OCI-M2 (cell line): ENCODE results near the gene ERVK3-1.
"Not testable (repeated sequence)": the region's sequence is repeated elsewhere in the genome, so short reads cannot be mapped to it uniquely, and the experiment has no call there.

ENCODE experiments used
- DNase-seq: peaks from one replicate; lab custom pipeline; 2025; ENCODE audit not compliant: unreplicated experiment; lab: John Stamatoyannopoulos, UW

Gene ERVK3-1

GRCh38 chr19:58305065-58305931 is at the start of gene ERVK3-1:
TSS of gene ERVK3-1 (plus strand) at chr19:58305377. CDS start at chr19:58312169, 6,792 bp downstream.
- DNase-seq, result peak; percentile 76

- DNase-seq, result not testable (repeated sequence)
These were observed 46.9 kb upstream of the ERVK3-1 start for GRCh38 chr19:58258259-58258658.

- DNase-seq, result no peak
These were observed 43.6 kb upstream of the ERVK3-1 start for GRCh38 chr19:58261600-58261967.

GRCh38 chr19:58261968-58262921 is 42.9 kb upstream of the ERVK3-1 start:
- DNase-seq, result no peak

GRCh38 chr19:58262922-58263296 is 42.3 kb upstream of the ERVK3-1 start:
- no peak for DNase-seq

- DNase-seq, result no peak
These were observed 40.1 kb upstream of the ERVK3-1 start for GRCh38 chr19:58265100-58265499.

GRCh38 chr19:58268344-58268743 is 36.8 kb upstream of the ERVK3-1 start:
- no peak for DNase-seq

- no peak for DNase-seq
These were observed 30.4 kb upstream of the ERVK3-1 start for GRCh38 chr19:58274771-58275201.

GRCh38 chr19:58275564-58275963 is 29.6 kb upstream of the ERVK3-1 start:
- no peak for DNase-seq

- no peak for DNase-seq
These were observed 28.0 kb upstream of the ERVK3-1 start for GRCh38 chr19:58277197-58277596.

- no peak for DNase-seq
These were observed 27.2 kb upstream of the ERVK3-1 start for GRCh38 chr19:58277748-58278540.

- peak; percentile 97 for DNase-seq
These were observed 26.6 kb upstream of the ERVK3-1 start, which contains the start of gene ZNF8 for GRCh38 chr19:58278541-58279041. TSS of gene ZNF8 (plus strand) at chr19:58278955. CDS start at chr19:58279082, 127 bp downstream.

GRCh38 chr19:58279042-58279924 is 25.9 kb upstream of the ERVK3-1 start:
- DNase-seq, result peak; percentile 40

- no peak for DNase-seq
These were observed 25.3 kb upstream of the ERVK3-1 start for GRCh38 chr19:58279925-58280316.

- no peak for DNase-seq
These were observed 21.0 kb upstream of the ERVK3-1 start for GRCh38 chr19:58284199-58284598.

- DNase-seq, result no peak
These were observed 13.2 kb upstream of the ERVK3-1 start for GRCh38 chr19:58291943-58292342.

GRCh38 chr19:58294743-58295374 is 10.3 kb upstream of the ERVK3-1 start:
- DNase-seq, result no peak

GRCh38 chr19:58296104-58296503 is 9.1 kb upstream of the ERVK3-1 start:
- DNase-seq, result no peak

- no peak for DNase-seq
These were observed 4.6 kb upstream of the ERVK3-1 start for GRCh38 chr19:58300620-58301019.
